Testis (tissue), 2 donors: ENCODE results near the gene POU4F2.

Source experiments
- POLR2A ChIP-seq: fragments of 450-650 bp; IDR thresholded peaks from one replicate; pipeline ENCODE4 v1.6.1; 2017; ENCODE audit warnings: antibody characterized with exemption, mild to moderate bottlenecking, moderate library complexity
- TF ChIP-seq, protein P1 (sequence below), 3 experiments: fragments of 450-650 bp in 2 of 3; fragments of 200-600 bp in 1 of 3; sonication (generic) in 1 of 3; IDR thresholded peaks; one replicate each; pipeline ENCODE4 v1.5.1; 2016 to 2019; ENCODE audit warnings: antibody characterized with exemption in 3 of 3, mild to moderate bottlenecking in 2 of 3, moderate library complexity in 1 of 3

DNA sequence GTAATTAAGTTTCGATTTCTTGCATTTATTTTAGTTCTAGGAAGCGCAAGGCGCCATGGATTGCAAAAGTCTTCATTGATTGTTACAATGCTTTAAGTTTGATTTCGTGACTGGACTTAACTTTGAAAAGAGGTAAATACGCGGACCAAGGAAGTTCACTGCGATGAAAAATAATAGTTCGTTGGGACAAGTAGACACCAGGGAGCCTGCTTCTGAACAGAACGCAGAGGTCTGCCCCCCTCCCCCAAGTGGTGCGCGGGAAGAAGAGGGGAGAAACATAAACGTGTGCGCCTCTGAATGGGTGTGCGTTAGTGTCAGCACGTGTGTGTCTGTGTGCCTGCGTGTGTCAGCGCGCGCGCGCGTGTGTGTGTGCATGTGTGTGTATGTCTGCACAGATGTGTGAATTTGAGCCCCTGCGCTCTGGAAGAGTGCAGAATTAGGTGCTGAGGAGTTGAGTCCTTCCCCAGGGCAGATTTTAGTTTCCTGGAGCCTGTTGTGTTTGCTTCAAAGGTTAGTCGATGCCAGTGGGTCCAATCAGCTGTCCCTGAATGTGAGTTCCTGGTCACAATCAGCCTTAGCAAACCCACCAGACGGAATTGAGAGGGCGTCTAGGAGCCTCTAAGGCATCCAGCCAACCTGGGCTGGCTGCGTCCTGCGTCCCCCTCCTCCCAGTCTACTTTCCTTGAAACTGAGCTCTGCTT, 5.8 kb upstream of the POU4F2 start:
- TF ChIP-seq POLR2A = no peak
- TF ChIP-seq, protein P1, sequence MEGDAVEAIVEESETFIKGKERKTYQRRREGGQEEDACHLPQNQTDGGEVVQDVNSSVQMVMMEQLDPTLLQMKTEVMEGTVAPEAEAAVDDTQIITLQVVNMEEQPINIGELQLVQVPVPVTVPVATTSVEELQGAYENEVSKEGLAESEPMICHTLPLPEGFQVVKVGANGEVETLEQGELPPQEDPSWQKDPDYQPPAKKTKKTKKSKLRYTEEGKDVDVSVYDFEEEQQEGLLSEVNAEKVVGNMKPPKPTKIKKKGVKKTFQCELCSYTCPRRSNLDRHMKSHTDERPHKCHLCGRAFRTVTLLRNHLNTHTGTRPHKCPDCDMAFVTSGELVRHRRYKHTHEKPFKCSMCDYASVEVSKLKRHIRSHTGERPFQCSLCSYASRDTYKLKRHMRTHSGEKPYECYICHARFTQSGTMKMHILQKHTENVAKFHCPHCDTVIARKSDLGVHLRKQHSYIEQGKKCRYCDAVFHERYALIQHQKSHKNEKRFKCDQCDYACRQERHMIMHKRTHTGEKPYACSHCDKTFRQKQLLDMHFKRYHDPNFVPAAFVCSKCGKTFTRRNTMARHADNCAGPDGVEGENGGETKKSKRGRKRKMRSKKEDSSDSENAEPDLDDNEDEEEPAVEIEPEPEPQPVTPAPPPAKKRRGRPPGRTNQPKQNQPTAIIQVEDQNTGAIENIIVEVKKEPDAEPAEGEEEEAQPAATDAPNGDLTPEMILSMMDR (IDR thresholded peaks at IDR 0.05) = no peak
